NCI-H2227 treated with DMSO at 0.1 percent for 48 hours (cell line): ENCODE results near the gene FASTK.

ENCODE experiments used
- DNase-seq: peaks from one replicate; lab custom pipeline; 2025; lab: John Stamatoyannopoulos, UW

FASTK gene, protein sequence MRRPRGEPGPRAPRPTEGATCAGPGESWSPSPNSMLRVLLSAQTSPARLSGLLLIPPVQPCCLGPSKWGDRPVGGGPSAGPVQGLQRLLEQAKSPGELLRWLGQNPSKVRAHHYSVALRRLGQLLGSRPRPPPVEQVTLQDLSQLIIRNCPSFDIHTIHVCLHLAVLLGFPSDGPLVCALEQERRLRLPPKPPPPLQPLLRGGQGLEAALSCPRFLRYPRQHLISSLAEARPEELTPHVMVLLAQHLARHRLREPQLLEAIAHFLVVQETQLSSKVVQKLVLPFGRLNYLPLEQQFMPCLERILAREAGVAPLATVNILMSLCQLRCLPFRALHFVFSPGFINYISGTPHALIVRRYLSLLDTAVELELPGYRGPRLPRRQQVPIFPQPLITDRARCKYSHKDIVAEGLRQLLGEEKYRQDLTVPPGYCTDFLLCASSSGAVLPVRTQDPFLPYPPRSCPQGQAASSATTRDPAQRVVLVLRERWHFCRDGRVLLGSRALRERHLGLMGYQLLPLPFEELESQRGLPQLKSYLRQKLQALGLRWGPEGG

DNA sequence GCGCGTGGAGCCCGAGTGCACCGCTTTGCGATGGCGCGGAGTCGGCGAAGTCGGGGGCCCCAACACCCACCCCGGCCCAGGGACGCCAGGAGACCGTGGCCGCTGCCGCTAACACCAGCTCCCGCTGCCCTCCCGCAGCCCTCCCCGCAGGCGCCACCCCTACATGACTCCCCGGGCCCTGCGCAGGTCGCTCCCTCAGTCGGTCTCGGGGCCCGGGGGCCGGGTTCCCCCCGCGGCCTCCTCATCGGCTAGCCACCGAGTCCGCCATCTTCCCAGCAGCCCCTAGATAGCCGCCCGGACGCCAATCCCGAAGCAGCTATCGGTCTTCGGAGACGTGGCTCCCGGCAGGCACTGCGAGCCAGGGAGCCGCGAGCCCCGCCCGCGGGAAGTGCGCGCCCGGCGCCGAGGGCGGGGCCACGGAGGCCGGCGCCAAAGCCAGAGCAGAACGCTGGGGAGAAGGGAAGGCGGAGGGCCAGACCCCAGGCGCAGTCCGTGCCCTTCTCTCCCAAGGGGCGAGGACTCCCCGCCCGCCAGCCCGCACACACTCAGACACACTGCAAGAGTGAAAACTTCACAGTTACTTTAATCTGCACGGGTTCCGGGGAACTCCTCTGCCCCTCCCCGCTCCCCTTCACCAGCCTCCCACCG is at the start of gene FASTK:
Gene FASTK (minus strand): TSS at position 288 of the 648 bp plus-strand sequence. CDS start 43 bp downstream, at position 245.
- peak; percentile 91 for DNase-seq

- no peak for DNase-seq
Measured at GRCh38 chr7:151129960-151130591, 49.5 kb upstream of the FASTK start.

- DNase-seq: no peak
Measured at GRCh38 chr7:151129117-151129959, 48.7 kb upstream of the FASTK start.

- DNase-seq: no peak
Measured at GRCh38 chr7:151128716-151129115, 48.1 kb upstream of the FASTK start.

DNA sequence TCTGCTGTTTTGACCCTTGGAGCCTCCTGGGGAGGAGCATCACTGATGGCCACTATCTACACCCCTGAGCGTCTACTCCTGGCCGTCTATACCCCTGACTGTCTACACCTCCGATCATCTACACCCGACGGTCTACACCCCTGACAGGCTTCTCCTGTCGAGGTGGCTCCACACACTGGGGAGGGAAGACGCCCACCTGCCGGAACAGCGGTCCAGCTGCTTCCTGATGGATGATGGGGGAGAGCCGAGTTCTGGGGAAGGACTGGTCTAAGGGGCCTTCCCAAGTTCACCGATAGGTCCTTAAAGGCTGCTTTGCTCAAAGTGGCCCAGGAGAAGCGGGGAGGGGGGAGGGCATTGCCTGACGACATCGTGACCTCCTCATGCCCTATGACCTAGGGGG is 47.5 kb upstream of the FASTK start:
- DNase-seq: no peak

- DNase-seq: no peak
Measured at GRCh38 chr7:151126491-151127137, 46.0 kb upstream of the FASTK start.

- DNase-seq: peak; percentile 74
Measured at GRCh38 chr7:151125846-151126481, 45.4 kb upstream of the FASTK start.

- DNase-seq: peak; percentile 72
Measured at GRCh38 chr7:151125470-151125845, 44.8 kb upstream of the FASTK start.

DNA sequence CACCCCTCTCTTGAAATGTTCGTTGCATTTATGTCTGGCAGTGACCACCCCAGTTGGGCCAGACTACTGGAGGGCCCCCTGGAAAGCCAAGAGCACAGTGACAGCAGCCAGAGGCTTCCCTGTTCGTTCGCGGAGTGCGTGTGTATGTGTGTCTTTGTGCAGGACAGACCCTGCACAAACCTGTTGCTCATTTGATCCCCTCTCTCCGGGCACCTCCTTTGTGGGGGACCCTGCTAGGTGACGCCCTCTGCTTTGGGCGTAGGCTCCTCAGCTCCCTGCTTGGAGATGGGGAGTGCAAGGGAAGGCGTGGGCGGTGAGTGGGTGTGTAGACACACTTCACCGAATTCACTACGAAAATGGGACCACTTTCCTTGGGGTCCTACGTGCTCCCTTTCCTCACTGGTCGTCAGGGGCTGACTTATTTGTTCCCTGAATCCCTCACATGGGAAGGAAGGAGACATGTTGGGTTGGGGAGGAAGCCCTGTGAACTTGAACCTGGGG is 44.3 kb upstream of the FASTK start:
- DNase-seq: no peak

DNA sequence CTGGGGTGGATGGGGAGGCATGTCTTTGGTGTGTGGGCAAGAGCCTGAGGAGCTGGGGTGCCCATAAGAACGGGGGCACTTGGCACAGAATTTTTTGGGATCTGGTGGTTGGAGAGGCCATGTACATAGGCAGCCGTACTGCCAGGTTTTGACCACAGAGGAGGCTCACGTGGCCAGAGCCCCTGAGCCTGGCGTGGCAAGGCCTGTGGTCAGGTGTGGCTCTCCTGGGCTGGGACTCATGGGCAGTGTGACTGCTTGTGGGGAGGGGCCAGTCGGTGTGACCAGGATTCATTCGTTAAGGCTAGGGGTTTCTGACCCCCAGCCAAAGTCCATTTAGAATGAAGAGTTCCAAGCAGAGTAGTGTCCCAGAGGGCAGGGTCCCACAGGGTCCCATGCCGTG is 43.9 kb upstream of the FASTK start:
- no peak for DNase-seq

DNA sequence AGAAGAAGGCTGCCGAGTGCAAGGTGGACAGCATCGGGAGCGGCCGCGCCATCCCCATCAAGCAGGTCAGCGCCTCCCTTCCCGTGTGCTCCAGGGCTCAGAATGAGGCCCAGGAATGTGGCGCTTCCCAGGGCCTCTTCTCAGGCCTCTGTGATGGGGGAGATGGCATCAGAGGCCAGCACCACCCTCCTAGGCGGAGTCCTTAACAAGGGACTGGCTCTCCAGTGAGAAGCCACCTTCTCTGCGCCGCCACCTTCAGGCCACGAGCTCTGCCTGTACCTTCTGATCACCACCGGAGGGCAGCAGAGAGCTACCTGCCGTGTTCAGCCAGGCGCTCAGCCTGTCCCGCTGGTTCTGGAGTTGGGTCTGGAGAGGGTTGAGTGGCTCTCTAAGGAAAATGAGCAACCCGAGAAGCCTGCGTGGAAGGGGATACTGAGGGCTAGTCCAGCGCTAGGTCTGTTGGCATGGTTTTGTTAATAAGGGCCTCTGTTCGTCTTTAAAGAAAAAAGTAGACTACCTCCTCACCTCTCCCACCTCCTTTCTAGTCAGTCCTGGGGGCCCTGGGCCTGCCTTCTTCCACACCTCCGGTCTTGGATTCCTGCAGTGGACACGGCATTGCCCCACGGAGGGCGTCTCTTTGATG is 43.3 kb upstream of the FASTK start:
- DNase-seq: peak; percentile 94

- no peak for DNase-seq
Measured at GRCh38 chr7:151123158-151123821, 42.7 kb upstream of the FASTK start.

DNA sequence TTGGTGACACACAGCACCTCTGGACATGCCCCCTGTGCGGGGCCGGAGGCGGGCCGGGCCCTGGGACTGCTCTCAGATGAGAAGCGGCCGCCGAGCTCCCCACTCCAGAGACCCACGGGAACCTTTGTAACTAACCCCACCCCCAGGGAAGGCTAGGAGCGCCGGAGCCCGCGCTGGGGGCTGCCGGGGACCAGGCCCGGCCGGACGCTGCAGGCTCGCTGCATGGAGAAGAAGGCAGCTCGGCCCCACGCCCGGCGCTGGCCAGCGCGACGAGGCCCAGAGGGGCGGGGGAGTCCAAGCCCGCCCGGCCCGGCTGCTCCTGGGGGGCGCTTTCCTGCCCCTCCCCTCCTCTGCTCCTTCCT is 42.2 kb upstream of the FASTK start:
- DNase-seq: no peak

- DNase-seq: no peak
Measured at GRCh38 chr7:151122276-151122675, 41.7 kb upstream of the FASTK start.

- no peak for DNase-seq
Measured at GRCh38 chr7:151121380-151122170, 41.0 kb upstream of the FASTK start.

GRCh38 chr7:151120896-151121295 is 40.3 kb upstream of the FASTK start:
- DNase-seq: no peak

DNA sequence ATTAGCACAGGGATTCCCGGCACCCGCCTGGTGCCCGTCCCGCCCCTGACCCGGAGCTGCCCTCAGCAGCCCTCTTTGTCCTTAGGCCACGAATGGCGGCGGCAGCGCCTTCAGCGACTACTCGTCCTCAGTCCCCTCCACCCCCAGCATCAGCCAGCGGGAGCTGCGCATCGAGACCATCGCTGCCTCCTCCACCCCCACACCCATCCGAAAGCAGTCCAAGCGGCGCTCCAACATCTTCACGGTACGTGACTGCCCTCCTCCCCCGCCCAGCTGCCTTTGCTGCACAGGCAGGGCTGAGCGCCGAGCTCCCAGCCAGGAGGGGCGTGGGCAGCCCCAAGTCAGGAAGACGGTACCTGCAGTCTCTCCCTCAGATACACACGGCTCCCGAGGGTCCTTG is 39.3 kb upstream of the FASTK start:
- DNase-seq: peak; percentile 15

- no peak for DNase-seq
Measured at GRCh38 chr7:151119055-151119415, 38.4 kb upstream of the FASTK start.
